K562 (cell line): ENCODE measurements around the gene PKD2. TPM values are rescaled to one million over a fixed set of nuclear protein-coding genes. Genes with fewer than 3 reads are reported as not detected.

ENCODE experiments used
- ATAC-seq: fragments of 200-7000 bp; cut with Tn5 transposase; 3 replicates; pipeline ENCODE4 v1.9.1; 2020; ENCODE audit warnings: moderate library complexity
- BruUV-seq: library from RNA; stranded (reverse); fragments of 400-500 nt; replicated peaks from 2 replicates; lab custom pipeline; 2021; lab: Mats Ljungman, UMichigan
- CTCF ChIA-PET: fragments of 300-600 bp; formaldehyde crosslinking; extraction: SDS; loops from one replicate; lab custom pipeline; 2021; ENCODE audit warnings: low intra/inter-chr PET ratio; lab: Yijun Ruan, JAX
- POLR2A ChIA-PET: fragments of 300-600, 350-650 bp; sonication (Branson Sonifier 250); formaldehyde crosslinking; extraction: SDS; loops from one replicate; lab custom pipeline; 2021; ENCODE audit warnings: antibody characterized with exemption, inconsistent platforms; lab: Yijun Ruan, JAX
- DNase-seq, 4 experiments: peaks; one replicate each; pipeline versions ENCODE4 v3.0.0 to v3.0.0-alpha.2; 2011 to 2018; ENCODE audit warnings: low spot score in 3 of 4, mixed read lengths in 3 of 4; ENCODE audit errors: extremely low read depth in 1 of 4
- FAIRE-seq: peaks from 2 replicates; lab custom pipeline; 2011; peaks lifted over from hg19 to GRCh38; lab: Jason Lieb, UNC
- H2AFZ ChIP-seq: 2 replicates; pipeline ENCODE4 v1.6.0; 2011; ENCODE audit warnings: low read depth, low read length, control low read depth, inconsistent platforms
- H3K27ac ChIP-seq: fragments of 200-600 bp; 3 replicates; pipeline ENCODE4 v1.8.0; 2011; ENCODE audit warnings: low read depth, mild to moderate bottlenecking, control low read depth, inconsistent platforms, low read length, moderate library complexity, mixed read lengths; ENCODE audit errors: extremely low read depth
- H3K27me3 ChIP-seq, 2 experiments: fragments of 300-600 bp in 1 of 2; 2 replicates in 1 of 2; 3 replicates in 1 of 2; pipeline versions ENCODE4 v1.6.0 to v1.8.0; 2011; ENCODE audit warnings: inconsistent platforms in 2 of 2, low read length in 2 of 2, mild to moderate bottlenecking in 1 of 2, mixed read lengths in 1 of 2, moderate library complexity in 1 of 2; ENCODE audit not compliant: control insufficient read depth in 2 of 2, insufficient read depth in 2 of 2
- H3K36me3 ChIP-seq: fragments of 300-600 bp; 3 replicates; pipeline ENCODE4 v1.8.0; 2011; ENCODE audit warnings: mild to moderate bottlenecking, low read length, inconsistent platforms; ENCODE audit not compliant: control insufficient read depth, insufficient read depth
- H3K4me1 ChIP-seq, 2 experiments: fragments of 200-600 bp in 1 of 2; replicated peaks in 1 of 2; 2 replicates in 1 of 2; 3 replicates in 1 of 2; pipeline versions ENCODE4 v1.5.1 to v1.8.0; 2011; ENCODE audit warnings: inconsistent platforms in 2 of 2, low read length in 2 of 2, mild to moderate bottlenecking in 1 of 2, mixed read lengths in 1 of 2, moderate library complexity in 1 of 2; ENCODE audit not compliant: control insufficient read depth in 2 of 2, insufficient read depth in 2 of 2
- H3K4me2 ChIP-seq: 2 replicates; pipeline ENCODE4 v1.6.1; 2011; ENCODE audit warnings: low read length, control low read depth, inconsistent platforms, mixed read lengths; ENCODE audit not compliant: insufficient read depth
- H3K4me3 ChIP-seq: fragments of 200-600 bp; sonication (generic), shearing (Covaris generic); 2 replicates; pipeline ENCODE4 v1.5.1; 2016; ENCODE audit warnings: control low read depth, inconsistent platforms
- H3K79me2 ChIP-seq: fragments of 200-600 bp; 3 replicates; pipeline ENCODE4 v1.8.0; 2011; ENCODE audit warnings: low read length, inconsistent platforms; ENCODE audit not compliant: control insufficient read depth, insufficient read depth
- H3K9ac ChIP-seq, 2 experiments: 2 replicates each; pipeline versions ENCODE4 v1.6.0 to v1.6.1; 2011; ENCODE audit warnings: low read depth in 2 of 2, low read length in 2 of 2, control low read depth in 1 of 2, inconsistent platforms in 1 of 2, mild to moderate bottlenecking in 1 of 2, mixed read lengths in 1 of 2; ENCODE audit not compliant: insufficient read depth in 1 of 2
- H3K9me1 ChIP-seq: one replicate; pipeline ENCODE4 v1.6.0; 2011; ENCODE audit warnings: inconsistent platforms, mild to moderate bottlenecking, low read length, moderate library complexity; ENCODE audit not compliant: control insufficient read depth, insufficient read depth
- H3K9me3 ChIP-seq: replicated peaks from 2 replicates; pipeline ENCODE4 v1.5.1; 2011; ENCODE audit warnings: low read depth, low read length, inconsistent platforms; ENCODE audit not compliant: control insufficient read depth, insufficient read depth
- H4K20me1 ChIP-seq: replicated peaks from 2 replicates; pipeline ENCODE4 v1.6.1; 2011; ENCODE audit warnings: low read length, inconsistent platforms, mixed read lengths; ENCODE audit not compliant: control insufficient read depth, insufficient read depth
- EZH2 ChIP-seq: IDR thresholded peaks from 2 replicates; pipeline ENCODE4 v1.6.1; 2012; ENCODE audit warnings: low read depth, mild to moderate bottlenecking, inconsistent platforms, low read length, borderline replicate concordance
- GTF2F1 ChIP-seq: IDR thresholded peaks from 2 replicates; pipeline ENCODE4 v1.6.1; 2011; ENCODE audit warnings: low read depth, low read length, improper control_type of control experiment
- NCOA2 ChIP-seq, 2 experiments: fragments of 450-650 bp; IDR thresholded peaks; 2 replicates each; pipeline ENCODE4 v1.6.1; 2018; ENCODE audit warnings: mild to moderate bottlenecking in 2 of 2, moderate library complexity in 1 of 2; ENCODE audit not compliant: partially characterized antibody in 2 of 2
- RCOR1 ChIP-seq, 2 experiments: IDR thresholded peaks; 2 replicates each; pipeline ENCODE4 v1.6.1; 2012; ENCODE audit warnings: low read depth in 2 of 2, low read length in 2 of 2, borderline replicate concordance in 1 of 2, improper control_type of control experiment in 1 of 2
- SREBF2 ChIP-seq: sonication (generic); formaldehyde crosslinking; IDR thresholded peaks from 2 replicates; pipeline ENCODE4 v1.4.0; 2020; ENCODE audit warnings: mild to moderate bottlenecking, missing genetic modification reagents
- ZBED1 ChIP-seq: IDR thresholded peaks from 2 replicates; pipeline ENCODE4 v1.6.1; 2014
- WGBS: fragments of 100-300 bp; shearing (Covaris generic); methylation state at CpG from one replicate; pipeline ENCODE4 v1.1.6; 2016; ENCODE audit warnings: low coverage, mixed read lengths; ENCODE audit not compliant: insufficient coverage; ENCODE audit errors: missing lambda C conversion rate; 5-methylcytosine and 5-hydroxymethylcytosine counted together
- in situ Hi-C: fragments of 300-500 bp; cut with MboI; formaldehyde crosslinking; loops from 4 replicates; pipeline ENCODE4 v1.15.0; 2018; ENCODE audit warnings: inconsistent platforms, mixed read lengths
- intact Hi-C: fragments of 100-400 bp; cut with micrococcal nuclease; formaldehyde crosslinking; loops from 2 replicates; pipeline ENCODE4 v1.14.2; 2022
- polyA plus RNA-seq, 8 experiments: library from polyadenylated mRNA; depleted of rRNA in 4 of 8; stranded (reverse) in 5 of 8; unstranded in 3 of 8; fragments of >200 nt; fragmentation: Nextera tagmentation in 2 of 8; fragmentation: Illumina TruSeq in 1 of 8; extraction: Ambion mirVana in 2 of 8; extraction: Trizol in 1 of 8; gene quantifications; 2 replicates each; pipeline versions ENCODE4 v1.2.1 to v1.2.3, GENCODE V29; 2011 to 2014; ENCODE audit warnings: inconsistent platforms in 1 of 8, missing spikeins in 1 of 8
- total RNA-seq, 7 experiments: library from RNA; depleted of rRNA in 6 of 7; stranded (reverse); fragments of >200 nt in 6 of 7; fragmentation: Illumina TruSeq in 2 of 7; extraction: Trizol in 2 of 7; gene quantifications; 2 replicates each; pipeline versions ENCODE4 v1.2.1 to v1.2.3, GENCODE V29; 2011 to 2021; ENCODE audit warnings: low replicate concordance in 1 of 7
- TF ChIP-seq, protein P1 (sequence below): fragments of 450-650 bp; IDR thresholded peaks from 2 replicates; pipeline ENCODE4 v1.6.1; 2017; ENCODE audit warnings: antibody characterized with exemption, mild to moderate bottlenecking
- TF ChIP-seq, protein P2 (sequence below): fragments of 450-650 bp; conservative IDR thresholded peaks from 2 replicates; pipeline ENCODE4 v1.6.1; 2016; ENCODE audit warnings: missing genetic modification characterization, low read depth, mild to moderate bottlenecking, control low read depth, missing compliant biosample characterization

Gene PKD2
- total and polyA plus RNA-seq, 9 of the 15 experiments (the other 6 are each of a cell fraction or from before 2014, with no cell fraction given) = 0.11 to 1.2 (median 0.47) TPM

DNA sequence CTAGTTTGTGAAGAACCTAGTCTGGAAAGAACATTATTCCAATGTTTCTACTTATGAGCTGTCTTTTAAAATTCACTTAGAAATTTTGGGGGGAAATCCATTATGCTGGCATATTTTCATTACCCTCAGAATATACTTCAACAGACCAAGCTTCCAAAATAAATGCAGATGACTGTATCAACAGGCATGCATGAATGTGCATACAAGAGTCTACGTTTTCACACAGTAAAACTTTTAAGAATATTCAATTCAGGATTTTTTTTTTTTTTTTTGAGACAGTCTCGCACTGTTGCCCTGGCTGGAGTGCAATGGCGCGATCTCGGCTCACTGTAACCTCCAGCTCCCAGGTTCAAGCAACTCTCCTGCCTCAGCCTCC is 101.3 kb downstream of the PKD2 start:
- Histone ChIP-seq H2AFZ (no peak overlapping the region), H3K4me3 (no peak overlapping the region), H3K4me1 (no peaks in the 10 kb centered on the region), H3K27ac (no peak overlapping the region), H3K27me3 (no peaks in the 10 kb centered on the region; a peak in 1 of 5 replicates), H3K9me3 (no peaks in the 10 kb centered on the region), H3K9ac (no peak overlapping the region), H3K36me3 (no peaks in the 10 kb centered on the region), H3K4me2 (no peak overlapping the region), H3K79me2 (no peaks in the 10 kb centered on the region), H3K9me1 (no peaks in the 10 kb centered on the region), H4K20me1 (no peaks in the 10 kb centered on the region)
- ChIA-PET CTCF (no interaction called here), POLR2A (interaction anchor here (1.1 kb wide), 1 partner anchor 27 kb away, joined by 3 read pairs; no protein-coding TSS in a partner anchor)
- no peak for ATAC-seq
- DNase-seq = no peak
- FAIRE-seq = no peak
- intact Hi-C loops = no loop called here
- 13% methylated on average over 5 of the region's 5 CpGs for WGBS
- TF ChIP-seq, protein P1, sequence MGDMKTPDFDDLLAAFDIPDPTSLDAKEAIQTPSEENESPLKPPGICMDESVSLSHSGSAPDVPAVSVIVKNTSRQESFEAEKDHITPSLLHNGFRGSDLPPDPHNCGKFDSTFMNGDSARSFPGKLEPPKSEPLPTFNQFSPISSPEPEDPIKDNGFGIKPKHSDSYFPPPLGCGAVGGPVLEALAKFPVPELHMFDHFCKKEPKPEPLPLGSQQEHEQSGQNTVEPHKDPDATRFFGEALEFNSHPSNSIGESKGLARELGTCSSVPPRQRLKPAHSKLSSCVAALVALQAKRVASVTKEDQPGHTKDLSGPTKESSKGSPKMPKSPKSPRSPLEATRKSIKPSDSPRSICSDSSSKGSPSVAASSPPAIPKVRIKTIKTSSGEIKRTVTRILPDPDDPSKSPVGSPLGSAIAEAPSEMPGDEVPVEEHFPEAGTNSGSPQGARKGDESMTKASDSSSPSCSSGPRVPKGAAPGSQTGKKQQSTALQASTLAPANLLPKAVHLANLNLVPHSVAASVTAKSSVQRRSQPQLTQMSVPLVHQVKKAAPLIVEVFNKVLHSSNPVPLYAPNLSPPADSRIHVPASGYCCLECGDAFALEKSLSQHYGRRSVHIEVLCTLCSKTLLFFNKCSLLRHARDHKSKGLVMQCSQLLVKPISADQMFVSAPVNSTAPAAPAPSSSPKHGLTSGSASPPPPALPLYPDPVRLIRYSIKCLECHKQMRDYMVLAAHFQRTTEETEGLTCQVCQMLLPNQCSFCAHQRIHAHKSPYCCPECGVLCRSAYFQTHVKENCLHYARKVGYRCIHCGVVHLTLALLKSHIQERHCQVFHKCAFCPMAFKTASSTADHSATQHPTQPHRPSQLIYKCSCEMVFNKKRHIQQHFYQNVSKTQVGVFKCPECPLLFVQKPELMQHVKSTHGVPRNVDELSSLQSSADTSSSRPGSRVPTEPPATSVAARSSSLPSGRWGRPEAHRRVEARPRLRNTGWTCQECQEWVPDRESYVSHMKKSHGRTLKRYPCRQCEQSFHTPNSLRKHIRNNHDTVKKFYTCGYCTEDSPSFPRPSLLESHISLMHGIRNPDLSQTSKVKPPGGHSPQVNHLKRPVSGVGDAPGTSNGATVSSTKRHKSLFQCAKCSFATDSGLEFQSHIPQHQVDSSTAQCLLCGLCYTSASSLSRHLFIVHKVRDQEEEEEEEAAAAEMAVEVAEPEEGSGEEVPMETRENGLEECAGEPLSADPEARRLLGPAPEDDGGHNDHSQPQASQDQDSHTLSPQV = no peak
- TF ChIP-seq EZH2 (no peak), NCOA2 (IDR thresholded peaks at IDR 0.05; ENCODE audit: partially characterized antibody in 2 of 2) (no peak), SREBF2 (no peak), ZBED1 (no peak), GTF2F1 (no peak), RCOR1 (IDR thresholded peaks at IDR 0.05; ENCODE audit: borderline replicate concordance in 1 of 2, low read depth in 2 of 2, low read length in 2 of 2) (no peak)
- TF ChIP-seq, protein P2, sequence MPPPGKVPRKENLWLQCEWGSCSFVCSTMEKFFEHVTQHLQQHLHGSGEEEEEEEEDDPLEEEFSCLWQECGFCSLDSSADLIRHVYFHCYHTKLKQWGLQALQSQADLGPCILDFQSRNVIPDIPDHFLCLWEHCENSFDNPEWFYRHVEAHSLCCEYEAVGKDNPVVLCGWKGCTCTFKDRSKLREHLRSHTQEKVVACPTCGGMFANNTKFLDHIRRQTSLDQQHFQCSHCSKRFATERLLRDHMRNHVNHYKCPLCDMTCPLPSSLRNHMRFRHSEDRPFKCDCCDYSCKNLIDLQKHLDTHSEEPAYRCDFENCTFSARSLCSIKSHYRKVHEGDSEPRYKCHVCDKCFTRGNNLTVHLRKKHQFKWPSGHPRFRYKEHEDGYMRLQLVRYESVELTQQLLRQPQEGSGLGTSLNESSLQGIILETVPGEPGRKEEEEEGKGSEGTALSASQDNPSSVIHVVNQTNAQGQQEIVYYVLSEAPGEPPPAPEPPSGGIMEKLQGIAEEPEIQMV (tag) = no peak
- in situ Hi-C loops = no loop called here
- BruUV-seq = no TSS peak
